Smooth muscle cell (in vitro differentiated cells): ENCODE data around the gene PIGN. TPM values are rescaled to one million over a fixed set of nuclear protein-coding genes. Genes with fewer than 3 reads are reported as not detected.

Experiments used
- DNase-seq: peaks from one replicate; lab custom pipeline; 2025; ENCODE audit not compliant: unreplicated experiment; lab: John Stamatoyannopoulos, UW
- H2AFZ ChIP-seq: fragments of 200-600 bp; sonication (generic); 2 replicates; pipeline ENCODE4 v1.6.0; 2016; ENCODE audit warnings: antibody characterized with exemption, low read depth, mild to moderate bottlenecking
- H3F3A ChIP-seq: fragments of 200-600 bp; sonication (generic); 2 replicates; pipeline ENCODE4 v1.6.0; 2017; ENCODE audit warnings: antibody characterized with exemption, low read depth
- H3K27ac ChIP-seq: fragments of 200-600 bp; sonication (generic); 2 replicates; pipeline ENCODE4 v1.5.1; 2016; ENCODE audit warnings: low read depth, mild to moderate bottlenecking
- H3K27me3 ChIP-seq: fragments of 200-600 bp; sonication (generic); 2 replicates; pipeline ENCODE4 v1.6.1; 2016; ENCODE audit warnings: low read depth, mild to moderate bottlenecking
- H3K36me3 ChIP-seq: fragments of 200-600 bp; sonication (generic); 2 replicates; pipeline ENCODE4 v1.5.1; 2016; ENCODE audit warnings: low read depth
- H3K4me1 ChIP-seq: fragments of 200-600 bp; sonication (generic); 2 replicates; pipeline ENCODE4 v1.5.1; 2016; ENCODE audit warnings: low read depth
- H3K4me2 ChIP-seq: fragments of 200-600 bp; sonication (generic); 2 replicates; pipeline ENCODE4 v1.6.0; 2016; ENCODE audit warnings: mild to moderate bottlenecking
- H3K4me3 ChIP-seq: fragments of 200-600 bp; sonication (generic); 2 replicates; pipeline ENCODE4 v1.5.1; 2016; ENCODE audit warnings: mild to moderate bottlenecking
- H3K79me2 ChIP-seq: fragments of 200-600 bp; sonication (generic); 2 replicates; pipeline ENCODE4 v1.6.0; 2016; ENCODE audit warnings: low read depth, mild to moderate bottlenecking
- H3K9ac ChIP-seq: fragments of 200-600 bp; sonication (generic); 2 replicates; pipeline ENCODE4 v1.6.0; 2016; ENCODE audit warnings: low read depth
- H3K9me3 ChIP-seq: fragments of 200-600 bp; sonication (generic); replicated peaks from 2 replicates; pipeline ENCODE4 v1.5.1; 2016; ENCODE audit warnings: low read depth
- H4K20me1 ChIP-seq: fragments of 200-600 bp; sonication (generic); 2 replicates; pipeline ENCODE4 v1.6.0; 2016; ENCODE audit warnings: low read depth
- WGBS: methylation state at CpG from one replicate; pipeline ENCODE4 v1.1.7; 2016; ENCODE audit warnings: low lambda C conversion rate; 5-methylcytosine and 5-hydroxymethylcytosine counted together
- polyA plus RNA-seq: library from polyadenylated mRNA; unstranded; fragments of >200 nt; fragmentation: Nextera tagmentation; extraction: Ambion mirVana; gene quantifications from 2 replicates; pipeline ENCODE4 v1.2.1, GENCODE V29; 2016
- total RNA-seq: library from RNA; depleted of rRNA; stranded (reverse); fragments of >200 nt; gene quantifications from 2 replicates; pipeline ENCODE4 v1.2.3, GENCODE V29; 2014
- TF ChIP-seq, protein P1 (sequence below): fragments of 200-600 bp; sonication (generic); IDR thresholded peaks from 2 replicates; pipeline ENCODE4 v1.5.1; 2017; ENCODE audit warnings: borderline replicate concordance, mild to moderate bottlenecking, antibody characterized with exemption; ENCODE audit not compliant: insufficient read depth, poor library complexity, severe bottlenecking

The PIGN gene
- total and polyA plus RNA-seq, 2 experiments from 2014 or later, result 14.3 to 31.8 TPM

DNA sequence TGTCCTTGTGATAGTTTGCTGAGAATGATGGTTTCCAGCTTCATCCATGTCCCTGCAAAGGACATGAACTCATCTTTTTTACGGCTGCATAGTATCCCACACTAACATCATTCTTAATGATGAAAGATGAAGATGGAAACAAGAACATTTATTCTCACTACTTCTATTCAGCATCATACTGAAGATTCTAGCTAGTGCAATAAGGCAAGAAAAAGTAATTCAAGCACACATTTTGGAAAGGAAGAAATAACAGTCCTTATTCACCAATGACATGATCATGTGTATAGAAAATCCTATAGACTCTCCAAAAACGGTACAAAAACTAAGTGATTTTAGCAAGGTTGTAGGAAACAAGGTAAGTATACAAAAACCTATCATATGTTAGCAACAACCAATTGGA lies 37.4 kb upstream of the PIGN start:
- no peak for DNase-seq
- TF ChIP-seq, protein P1, sequence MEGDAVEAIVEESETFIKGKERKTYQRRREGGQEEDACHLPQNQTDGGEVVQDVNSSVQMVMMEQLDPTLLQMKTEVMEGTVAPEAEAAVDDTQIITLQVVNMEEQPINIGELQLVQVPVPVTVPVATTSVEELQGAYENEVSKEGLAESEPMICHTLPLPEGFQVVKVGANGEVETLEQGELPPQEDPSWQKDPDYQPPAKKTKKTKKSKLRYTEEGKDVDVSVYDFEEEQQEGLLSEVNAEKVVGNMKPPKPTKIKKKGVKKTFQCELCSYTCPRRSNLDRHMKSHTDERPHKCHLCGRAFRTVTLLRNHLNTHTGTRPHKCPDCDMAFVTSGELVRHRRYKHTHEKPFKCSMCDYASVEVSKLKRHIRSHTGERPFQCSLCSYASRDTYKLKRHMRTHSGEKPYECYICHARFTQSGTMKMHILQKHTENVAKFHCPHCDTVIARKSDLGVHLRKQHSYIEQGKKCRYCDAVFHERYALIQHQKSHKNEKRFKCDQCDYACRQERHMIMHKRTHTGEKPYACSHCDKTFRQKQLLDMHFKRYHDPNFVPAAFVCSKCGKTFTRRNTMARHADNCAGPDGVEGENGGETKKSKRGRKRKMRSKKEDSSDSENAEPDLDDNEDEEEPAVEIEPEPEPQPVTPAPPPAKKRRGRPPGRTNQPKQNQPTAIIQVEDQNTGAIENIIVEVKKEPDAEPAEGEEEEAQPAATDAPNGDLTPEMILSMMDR, result no peak
- Histone ChIP-seq H3K4me2 (no peak overlapping the region), H3K27ac (no peak overlapping the region), H2AFZ (no peak overlapping the region), H4K20me1 (no peaks in the 10 kb centered on the region), H3K36me3 (peaks cover 31% of the 10 kb centered on the region), H3K27me3 (no peaks in the 10 kb centered on the region), H3F3A (no peaks in the 10 kb centered on the region), H3K9ac (no peak overlapping the region), H3K4me3 (no peak overlapping the region), H3K4me1 (no peaks in the 10 kb centered on the region), H3K9me3 (no peaks in the 10 kb centered on the region), H3K79me2 (no peaks in the 10 kb centered on the region)
- WGBS, result 93% methylated on average over 2 of the region's 2 CpGs

DNA sequence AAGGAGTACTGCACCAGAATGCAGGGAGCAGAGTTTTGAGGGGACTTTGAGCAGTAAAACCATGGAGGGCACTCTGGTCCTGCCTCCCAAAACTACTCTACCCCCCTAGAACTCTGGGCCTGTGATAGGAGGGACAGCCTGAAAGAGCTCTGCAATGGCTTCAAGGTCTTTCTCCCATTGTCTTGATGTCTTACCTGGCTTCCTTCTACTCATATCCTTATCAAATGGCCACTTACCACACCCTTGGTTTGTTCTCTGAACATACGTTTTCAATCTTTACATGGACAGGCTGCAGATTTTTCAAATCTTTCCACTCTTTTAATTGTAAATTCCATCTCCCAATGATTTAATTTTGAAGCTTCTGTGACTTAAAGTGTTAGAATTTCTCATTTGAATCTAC lies 27.9 kb upstream of the PIGN start:
- TF ChIP-seq, protein P1, result no peak
- H3K4me2 ChIP-seq, result no peak overlapping the region
- no peak for DNase-seq
- H4K20me1 ChIP-seq, result peaks cover 5% of the 10 kb centered on the region
- no peaks in the 10 kb centered on the region for H3F3A ChIP-seq
- no peaks in the 10 kb centered on the region for H3K36me3 ChIP-seq
- H3K9me3 ChIP-seq, result no peaks in the 10 kb centered on the region
- no peaks in the 10 kb centered on the region for H3K4me1 ChIP-seq
- no peak overlapping the region for H3K4me3 ChIP-seq
- WGBS, result 100% methylated on average over 1 of the region's 1 CpG
- no peak overlapping the region for H2AFZ ChIP-seq
- H3K79me2 ChIP-seq, result peaks cover 13% of the 10 kb centered on the region
- no peak overlapping the region for H3K9ac ChIP-seq
- H3K27me3 ChIP-seq, result no peaks in the 10 kb centered on the region
- no peak overlapping the region for H3K27ac ChIP-seq

DNA sequence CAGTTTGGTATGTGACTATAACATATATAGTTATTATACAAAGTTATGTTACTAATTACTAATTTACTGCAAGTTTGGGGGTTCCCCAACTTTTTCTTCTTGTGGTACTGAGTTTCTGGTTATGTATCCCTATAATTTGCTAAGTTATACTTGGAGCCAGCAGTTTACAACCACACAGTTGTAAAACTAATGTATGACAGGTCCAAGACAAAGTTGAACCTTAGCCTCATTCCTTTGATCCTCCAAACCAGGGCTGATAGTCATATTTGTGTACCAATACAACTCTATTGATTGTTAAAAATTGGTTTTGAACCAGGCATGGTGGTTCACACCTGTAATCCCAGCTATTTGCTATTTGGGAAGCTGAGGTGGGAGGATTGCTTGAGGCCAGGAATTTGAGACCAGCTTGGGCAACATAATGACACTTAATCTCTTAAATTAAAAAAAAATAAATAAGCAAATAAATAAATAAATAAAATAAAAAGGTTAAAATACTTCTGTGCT lies 24.5 kb upstream of the PIGN start:
- no peak overlapping the region for H3K4me2 ChIP-seq
- H3K79me2 ChIP-seq, result peaks cover 42% of the 10 kb centered on the region
- no peaks in the 10 kb centered on the region for H3K4me1 ChIP-seq
- no peak overlapping the region for H2AFZ ChIP-seq
- no peaks in the 10 kb centered on the region for H3F3A ChIP-seq
- H3K36me3 ChIP-seq, result no peaks in the 10 kb centered on the region
- H3K9ac ChIP-seq, result no peak overlapping the region
- H4K20me1 ChIP-seq, result no peaks in the 10 kb centered on the region
- H3K27me3 ChIP-seq, result no peaks in the 10 kb centered on the region
- H3K9me3 ChIP-seq, result no peaks in the 10 kb centered on the region
- no peak overlapping the region for H3K27ac ChIP-seq
- TF ChIP-seq, protein P1, result no peak
- no peak for DNase-seq
- no peak overlapping the region for H3K4me3 ChIP-seq

DNA sequence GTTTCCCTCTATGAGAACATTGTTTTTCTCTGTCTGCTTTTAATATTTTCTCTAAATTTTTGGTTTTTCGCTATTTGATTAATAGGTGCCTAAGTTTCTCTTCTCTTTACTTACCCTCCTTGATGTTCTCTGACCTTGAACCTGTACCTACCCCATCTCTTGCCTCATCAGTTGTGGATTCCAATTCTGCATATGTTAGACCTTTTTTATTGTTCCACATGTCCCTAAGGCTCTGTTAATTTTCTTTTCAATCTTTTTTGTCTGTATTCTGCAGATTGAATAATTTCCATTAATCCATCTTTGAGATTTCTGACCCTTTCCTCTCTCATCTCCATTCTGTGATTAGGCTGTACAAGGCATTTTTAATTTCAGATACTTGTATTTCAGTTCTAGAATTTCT lies 23.3 kb upstream of the PIGN start:
- no peak overlapping the region for H3K9ac ChIP-seq
- H3K9me3 ChIP-seq, result no peaks in the 10 kb centered on the region
- H3K4me1 ChIP-seq, result no peaks in the 10 kb centered on the region
- H4K20me1 ChIP-seq, result peaks cover 5% of the 10 kb centered on the region
- H3K4me3 ChIP-seq, result no peak overlapping the region
- no peaks in the 10 kb centered on the region for H3F3A ChIP-seq
- no peak overlapping the region for H3K4me2 ChIP-seq
- H3K36me3 ChIP-seq, result no peaks in the 10 kb centered on the region
- H2AFZ ChIP-seq, result no peak overlapping the region
- peaks cover 54% of the 10 kb centered on the region for H3K79me2 ChIP-seq
- DNase-seq, result no peak
- WGBS, result 100% methylated on average over 1 of the region's 1 CpG
- H3K27ac ChIP-seq, result no peak overlapping the region
- no peaks in the 10 kb centered on the region for H3K27me3 ChIP-seq
- TF ChIP-seq, protein P1, result no peak
